GM19438 (cell line): ENCODE results near the gene APOB.

Experiments
- ATAC-seq: cut with Tn5 transposase; IDR thresholded peaks from one replicate; pipeline ENCODE4 v1.9.1; 2021; ENCODE audit warnings: low read depth; ENCODE audit not compliant: unreplicated experiment

The APOB gene

DNA sequence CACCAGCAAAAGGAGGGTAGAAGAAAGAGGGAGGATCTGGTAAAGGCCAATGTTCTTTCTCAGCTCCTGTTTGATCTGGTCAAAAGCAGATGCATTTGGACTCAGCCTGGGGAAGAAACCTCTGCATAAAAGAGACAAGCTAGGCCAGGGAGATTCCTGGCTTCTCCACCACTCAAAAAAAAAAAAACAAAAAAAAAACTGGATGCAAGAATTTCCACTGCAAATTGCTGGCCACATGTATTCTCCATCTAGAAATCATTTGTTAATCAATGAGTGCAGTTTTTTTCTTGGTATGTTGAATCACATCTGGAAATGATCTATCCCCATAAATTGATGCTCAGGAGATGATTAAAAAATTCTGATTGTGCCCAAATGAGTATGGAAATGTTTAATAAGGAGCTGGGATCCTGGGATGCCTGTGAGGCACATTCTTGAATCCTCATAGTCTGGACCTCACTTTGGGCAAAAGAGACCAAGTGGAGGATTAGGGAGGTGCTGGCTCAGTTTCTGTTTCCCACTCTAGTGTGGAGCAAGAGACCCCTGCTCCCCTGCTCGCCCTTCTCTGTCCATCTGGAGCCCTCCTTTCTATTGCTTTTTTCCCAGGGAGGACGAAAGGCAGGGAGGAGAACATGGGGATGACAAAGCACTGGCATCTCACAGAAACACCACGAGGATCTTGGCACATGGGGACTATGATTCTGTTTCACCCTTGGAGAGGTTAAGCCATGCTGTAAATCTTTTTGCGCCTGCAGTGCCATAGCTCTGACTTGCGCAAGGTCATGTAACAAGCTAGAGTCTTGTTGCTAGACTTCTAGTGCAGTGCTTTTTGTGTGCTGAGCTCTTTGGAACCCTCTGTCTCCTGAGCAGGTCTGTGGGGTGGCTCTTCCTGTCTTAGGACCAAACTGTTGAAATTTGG, 57.6 kb downstream of the APOB start:
- ATAC-seq, result no peak

DNA sequence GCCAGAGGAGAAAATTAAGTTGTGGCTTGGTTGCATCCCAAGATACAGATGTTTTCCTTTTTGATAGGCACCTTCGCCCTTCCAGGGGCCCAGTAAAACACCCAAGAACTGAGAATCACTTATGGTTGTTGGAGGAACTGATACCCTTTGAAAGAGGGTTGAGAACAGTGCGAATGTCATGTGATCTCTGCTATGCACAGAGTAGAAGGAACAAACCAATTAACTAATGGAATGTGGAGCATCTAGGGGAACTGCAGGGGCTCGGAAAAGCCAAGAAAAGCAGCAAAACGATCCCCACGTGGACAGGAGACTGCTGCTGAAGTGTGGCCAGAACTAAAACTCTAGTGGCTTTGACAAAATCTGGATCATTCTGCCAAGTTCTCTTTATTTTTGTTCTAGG, 58.8 kb downstream of the APOB start:
- no peak for ATAC-seq

DNA sequence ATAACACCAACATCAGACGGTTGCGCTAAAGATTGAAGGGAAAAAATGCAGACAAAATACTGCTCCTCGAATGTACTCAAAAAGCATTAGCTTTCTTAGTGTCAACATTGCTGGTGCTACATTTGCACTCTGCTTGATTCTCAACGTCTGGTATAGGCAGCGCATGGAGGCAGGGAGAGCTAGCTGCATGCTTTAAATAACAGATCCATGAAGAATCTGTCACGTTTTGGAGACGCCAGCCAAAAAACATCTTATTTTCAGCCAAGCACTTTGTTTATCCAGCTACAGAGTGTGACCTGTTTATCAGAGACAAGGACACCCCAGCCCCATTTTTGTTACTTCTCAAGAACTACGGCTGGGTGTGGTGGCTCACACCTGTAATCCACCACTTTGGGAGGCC, 59.5 kb downstream of the APOB start:
- no peak for ATAC-seq

DNA sequence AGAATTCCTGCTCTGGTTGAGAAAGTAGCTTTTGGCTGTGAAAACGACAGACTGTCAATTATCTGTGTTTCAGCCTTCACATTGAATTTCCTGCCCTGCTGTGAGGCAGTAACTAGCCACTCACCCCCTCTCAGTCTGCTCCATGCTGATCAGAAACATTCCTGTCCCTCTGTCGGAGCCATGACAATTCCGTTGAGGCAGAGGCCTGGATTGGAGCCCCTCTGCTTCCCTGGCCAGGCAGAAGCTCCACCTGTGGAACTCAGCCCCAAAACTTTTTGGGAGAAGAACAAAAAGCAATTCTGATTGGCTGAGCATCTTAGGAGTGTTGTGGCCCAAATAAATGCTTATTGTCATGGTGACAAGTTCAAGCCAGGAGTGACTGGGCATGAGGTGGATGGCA, 60.0 kb downstream of the APOB start:
- no peak for ATAC-seq

- ATAC-seq, result no peak
Observed at GRCh38 chr2:20982861-20983260, 61.0 kb downstream of the APOB start.

- ATAC-seq, result no peak
Observed at GRCh38 chr2:20977520-20978180, 66.2 kb downstream of the APOB start.

DNA sequence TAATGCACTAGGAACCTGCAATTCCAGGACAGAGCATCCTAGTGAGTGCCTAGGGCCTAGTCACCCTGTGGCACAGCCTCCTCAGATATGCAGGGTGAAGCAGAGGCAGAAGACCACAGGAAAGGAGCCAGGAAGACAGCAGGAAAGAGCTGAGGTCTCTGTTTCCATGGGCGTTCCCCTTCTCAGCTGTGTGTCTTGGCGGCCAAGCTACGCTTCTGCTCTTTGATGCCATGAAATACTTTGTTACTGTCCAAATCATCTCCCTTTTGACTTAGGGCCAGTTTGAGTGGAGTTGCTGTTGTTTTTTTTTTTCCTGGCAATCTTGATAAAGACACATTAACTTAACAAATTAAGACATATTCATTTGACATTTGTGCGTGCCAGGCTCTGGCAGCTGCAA, 67.3 kb downstream of the APOB start:
- no peak for ATAC-seq

DNA sequence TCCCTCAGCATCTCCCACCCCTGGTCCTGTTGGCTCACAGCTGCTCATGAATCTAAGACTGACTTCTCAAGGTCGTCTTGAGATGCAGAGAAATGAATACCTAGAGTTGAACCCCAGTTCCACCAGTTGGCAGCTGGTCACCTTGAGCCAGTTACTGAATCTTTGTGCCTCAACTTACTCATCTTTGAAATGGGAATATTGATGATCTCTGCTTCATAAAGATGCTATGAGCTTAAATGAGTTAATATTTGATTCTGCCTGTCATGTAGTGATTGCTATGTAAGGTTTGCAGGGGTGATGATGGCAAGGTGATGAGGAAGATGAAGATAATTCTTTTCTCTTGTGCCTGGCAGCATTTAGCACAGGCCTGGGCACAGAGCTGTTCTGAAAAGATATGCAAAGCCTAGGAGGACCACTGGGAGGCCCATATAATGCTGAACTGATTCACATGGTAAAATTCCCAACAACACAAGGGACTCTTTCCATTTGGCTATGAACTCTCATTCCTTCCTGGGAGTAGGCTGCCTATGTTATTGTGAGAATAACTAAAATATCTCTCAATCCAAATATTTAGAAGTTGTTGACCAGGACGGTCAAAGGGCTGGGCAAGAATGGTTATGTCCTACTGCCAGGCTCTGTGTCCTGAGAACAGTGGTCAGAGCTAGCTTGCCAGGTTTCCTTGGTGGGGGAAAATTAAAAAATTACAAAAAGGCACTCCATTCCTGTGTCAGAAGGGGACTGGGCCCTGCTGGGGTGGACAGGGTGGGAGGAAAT, 70.9 kb downstream of the APOB start:
- no peak for ATAC-seq

- no peak for ATAC-seq
Observed at GRCh38 chr2:20972110-20972509, 71.8 kb downstream of the APOB start.

- no peak for ATAC-seq
Observed at GRCh38 chr2:20970068-20970467, 73.8 kb downstream of the APOB start.

GRCh38 chr2:20966061-20966595, 77.7 kb downstream of the APOB start:
- no peak for ATAC-seq

DNA sequence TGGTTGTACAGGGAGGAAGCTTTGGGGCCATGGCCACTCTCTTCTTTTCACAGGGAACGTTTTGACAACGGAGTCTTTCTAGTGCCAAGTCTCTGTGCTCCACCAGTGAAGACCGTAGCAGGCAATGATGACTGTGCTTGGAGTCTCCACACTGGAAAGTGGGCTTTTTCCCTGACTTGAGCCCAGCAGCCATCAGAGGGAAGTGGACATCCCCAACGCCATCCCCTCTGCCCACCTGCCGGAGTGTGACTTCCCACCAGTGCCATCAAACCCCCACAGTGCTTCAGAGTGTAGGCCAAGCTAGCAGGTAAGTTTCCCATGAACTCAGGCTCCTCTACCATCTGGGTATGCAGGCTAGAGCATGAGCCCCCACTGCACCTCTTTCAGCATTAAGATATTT, 78.7 kb downstream of the APOB start:
- no peak for ATAC-seq

DNA sequence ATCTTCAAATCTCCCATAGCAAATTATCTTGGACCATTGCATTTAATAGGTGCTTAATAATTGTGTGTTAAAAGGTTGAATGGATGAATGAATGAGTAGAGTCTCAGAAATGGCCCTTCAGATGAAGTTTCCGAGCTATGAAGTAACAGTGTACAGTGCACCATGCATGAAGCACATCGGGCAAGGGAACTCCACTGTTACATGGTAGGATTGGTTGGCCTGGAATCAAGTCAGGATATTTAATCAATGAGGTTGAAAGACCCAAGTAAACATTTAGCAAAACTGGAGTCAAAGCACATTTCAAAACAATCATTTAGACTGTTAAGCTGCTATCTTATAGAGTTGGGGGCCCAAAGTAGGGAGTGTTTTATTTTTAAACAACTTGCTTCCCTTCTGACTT, 80.0 kb downstream of the APOB start:
- no peak for ATAC-seq

GRCh38 chr2:20962939-20963557, 80.8 kb downstream of the APOB start:
- ATAC-seq, result peak; percentile 77

DNA sequence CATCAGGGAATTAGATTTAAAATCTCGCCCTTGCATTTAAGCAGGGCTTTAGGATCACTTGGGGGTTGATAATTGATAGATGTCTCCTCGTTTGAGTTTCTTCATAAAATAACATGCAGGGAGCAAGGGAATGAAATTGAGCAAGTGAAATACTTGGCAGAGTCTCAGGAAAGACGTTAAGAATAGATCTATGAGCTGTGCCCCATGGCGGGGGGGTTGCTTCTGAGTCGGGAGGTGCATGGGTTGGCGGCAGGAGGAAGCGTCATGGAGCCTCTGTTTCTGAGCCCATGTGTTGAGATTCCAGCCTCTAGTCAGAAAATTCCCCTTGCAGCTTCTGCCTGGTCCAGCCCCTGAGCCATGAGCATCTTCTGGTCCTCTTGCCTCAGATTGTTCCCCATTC, 82.0 kb downstream of the APOB start:
- no peak for ATAC-seq

DNA sequence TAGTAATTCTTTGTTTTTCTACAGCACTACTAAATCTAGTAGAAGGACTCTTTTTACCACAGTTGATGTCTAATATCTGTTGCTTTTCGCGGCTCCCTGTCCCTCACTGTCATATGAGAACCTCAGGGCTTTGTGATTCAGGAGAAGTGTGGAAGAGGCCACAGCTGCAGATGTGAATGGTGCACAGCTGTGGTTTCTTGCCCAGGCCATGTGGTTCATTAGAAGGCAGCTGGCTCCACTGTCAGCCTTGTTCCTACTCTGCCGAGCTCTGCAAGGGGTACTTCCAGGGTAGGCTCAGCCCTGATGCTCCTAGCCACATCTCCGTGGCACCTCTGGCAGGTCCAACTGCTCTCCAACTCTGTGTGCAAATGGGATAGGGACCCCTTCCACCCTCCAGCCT, 83.9 kb downstream of the APOB start:
- ATAC-seq, result no peak

- ATAC-seq, result no peak
Observed at GRCh38 chr2:20959252-20959651, 84.6 kb downstream of the APOB start.

DNA sequence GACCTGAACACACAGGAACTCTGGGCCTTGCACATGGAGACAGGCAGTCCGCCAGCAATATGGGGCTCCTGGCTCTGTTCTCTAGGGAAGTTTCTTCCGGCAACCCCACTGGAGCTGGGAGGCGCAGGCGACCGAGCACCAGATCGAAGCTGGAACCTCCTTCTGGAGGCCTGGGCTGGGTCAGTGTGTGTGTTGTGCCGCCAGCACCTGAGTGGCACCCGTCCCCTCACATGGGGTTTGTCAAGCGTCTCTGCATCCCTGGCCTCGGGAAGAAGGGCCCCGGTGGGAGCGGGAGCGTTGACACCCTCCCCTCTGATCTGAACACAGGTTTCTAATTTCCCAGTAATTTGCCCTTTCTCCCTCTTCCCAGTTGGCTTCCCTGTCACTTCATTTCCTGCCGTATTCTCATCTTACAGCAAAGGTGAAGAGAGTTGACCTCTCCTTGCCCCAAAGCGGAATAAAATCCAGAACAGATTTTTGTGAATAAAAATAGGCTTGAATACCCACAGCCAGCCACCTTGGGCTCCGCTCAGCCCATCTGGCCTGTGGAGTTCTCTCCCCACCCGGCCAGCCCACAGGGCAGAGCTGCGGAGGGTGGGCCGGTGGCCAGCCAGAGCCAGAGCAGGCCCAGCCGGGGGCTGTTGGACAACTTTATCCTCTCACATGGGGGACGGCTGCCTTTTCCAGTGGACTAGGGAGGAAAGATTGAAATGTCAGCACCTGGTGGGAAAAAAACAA, 85.9 kb downstream of the APOB start:
- ATAC-seq, result no peak

DNA sequence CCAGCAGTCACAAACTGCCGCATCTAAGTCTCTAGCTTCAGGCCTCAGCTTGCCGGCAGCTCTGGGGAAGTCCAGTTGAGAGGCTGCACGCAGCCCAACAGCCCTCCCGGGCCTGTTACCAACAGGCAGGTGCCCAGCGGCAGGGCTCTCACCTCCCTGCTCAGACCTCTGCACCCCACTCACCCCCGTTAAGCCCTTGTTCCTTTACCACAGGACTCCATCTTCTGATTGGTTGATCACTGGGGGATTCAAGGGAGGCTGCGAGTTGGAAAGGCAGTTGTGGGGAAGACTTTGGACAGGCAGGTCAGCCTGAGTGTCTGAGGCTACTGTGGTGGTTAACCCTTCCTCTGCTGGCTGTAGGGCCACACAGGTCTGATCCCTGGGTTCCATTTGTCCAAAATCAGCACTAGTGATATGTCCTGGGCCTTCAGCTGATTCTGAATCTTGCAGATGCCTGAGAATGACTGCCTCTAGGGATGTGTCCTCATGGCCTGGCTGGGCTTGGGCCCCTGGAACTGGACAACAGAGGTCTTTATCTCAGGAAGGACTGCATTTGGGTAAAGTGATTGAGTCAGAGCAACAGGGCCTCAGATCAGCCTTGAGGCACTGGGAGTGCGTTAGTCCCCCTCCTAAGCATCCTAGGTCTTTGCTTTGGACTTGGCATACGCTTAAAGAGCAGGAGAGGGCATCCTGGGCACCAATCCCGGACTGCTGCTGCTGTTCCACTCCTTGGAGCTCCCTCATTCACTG, 88.4 kb downstream of the APOB start:
- no peak for ATAC-seq
